GM20000 (cell line): Measurements from ENCODE around the gene TIMM50.

Experiments
- DNase-seq: peaks from one replicate; pipeline ENCODE4 v3.0.0; 2012; ENCODE audit warnings: low spot score
- CTCF ChIP-seq: IDR thresholded peaks from 2 replicates; pipeline ENCODE4 v1.5.1; 2012; ENCODE audit warnings: mild to moderate bottlenecking, control low read depth; ENCODE audit errors: extremely low read depth, missing control alignments

Gene TIMM50

GRCh38 chr19:39506598-39506943 is 25.9 kb downstream of the TIMM50 start:
- no peak for TF ChIP-seq CTCF
- no peak for DNase-seq

- DNase-seq = peak; percentile 92
- no peak for TF ChIP-seq CTCF
Observed at GRCh38 chr19:39506944-39507714, 26.5 kb downstream of the TIMM50 start.

GRCh38 chr19:39507715-39508364 is 27.2 kb downstream of the TIMM50 start:
- no peak for TF ChIP-seq CTCF
- no peak for DNase-seq

- no peak for DNase-seq
- TF ChIP-seq CTCF = no peak
Observed at GRCh38 chr19:39508629-39509028, 28.0 kb downstream of the TIMM50 start.

- no peak for TF ChIP-seq CTCF
Observed at GRCh38 chr19:39509233-39509632, 28.6 kb downstream of the TIMM50 start.

GRCh38 chr19:39512988-39513387 is 32.4 kb downstream of the TIMM50 start:
- no peak for TF ChIP-seq CTCF
- no peak for DNase-seq

More at GRCh38 chr19:39509233-39509632, 28.6 kb downstream of the TIMM50 start:
- DNase-seq = no peak

GRCh38 chr19:39514840-39515550 is 34.4 kb downstream of the TIMM50 start, which contains the start of gene SELENOV:
SELENOV (plus strand) TSS chr19:39515139; CDS start chr19:39515213, 74 bp downstream.
- peak; percentile 44 for DNase-seq
- TF ChIP-seq CTCF = no peak
